CD4-positive, alpha-beta T cell treated with Interleukin-15 for 1 hour (primary cell): ENCODE results near the gene CRYGC.

ENCODE experiments used
- DNase-seq: peaks from one replicate; pipeline ENCODE4 v3.0.0-alpha.2; 2020

Gene CRYGC

DNA sequence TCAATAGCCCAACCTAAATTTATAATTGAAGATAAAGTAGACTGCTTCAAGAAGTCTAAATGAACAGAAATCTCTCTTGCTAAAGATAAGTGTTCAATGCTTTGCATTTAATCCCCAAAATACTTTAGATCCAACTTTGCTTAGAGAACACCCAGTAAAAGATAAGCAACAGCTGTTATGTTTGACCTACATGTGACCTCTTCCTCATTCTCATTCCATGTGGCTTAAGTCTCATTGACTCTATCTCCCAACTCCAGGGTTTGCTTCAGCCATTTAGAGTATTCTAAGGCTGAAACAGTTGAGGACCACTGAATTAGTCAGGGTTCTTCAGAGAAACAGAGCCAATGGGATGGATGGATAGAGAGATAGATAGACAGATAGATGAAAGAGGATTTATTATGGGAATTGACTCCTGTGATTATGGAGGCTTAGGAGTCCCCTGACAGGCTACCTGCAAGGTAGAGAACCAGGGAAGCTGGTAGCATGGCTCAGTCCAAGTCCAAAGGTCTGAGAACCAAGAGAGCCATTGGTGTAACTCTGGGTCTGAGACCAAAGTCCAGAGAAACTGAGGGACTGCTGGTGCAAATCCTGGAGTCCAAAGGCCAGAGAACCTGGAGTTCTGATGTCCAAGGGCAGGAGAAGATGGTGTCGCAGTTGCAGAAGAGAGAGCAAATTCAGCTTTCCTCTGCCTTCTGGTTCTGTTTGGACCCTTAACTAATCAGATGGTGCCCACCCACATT, 37.4 kb downstream of the CRYGC start:
- DNase-seq: no peak

DNA sequence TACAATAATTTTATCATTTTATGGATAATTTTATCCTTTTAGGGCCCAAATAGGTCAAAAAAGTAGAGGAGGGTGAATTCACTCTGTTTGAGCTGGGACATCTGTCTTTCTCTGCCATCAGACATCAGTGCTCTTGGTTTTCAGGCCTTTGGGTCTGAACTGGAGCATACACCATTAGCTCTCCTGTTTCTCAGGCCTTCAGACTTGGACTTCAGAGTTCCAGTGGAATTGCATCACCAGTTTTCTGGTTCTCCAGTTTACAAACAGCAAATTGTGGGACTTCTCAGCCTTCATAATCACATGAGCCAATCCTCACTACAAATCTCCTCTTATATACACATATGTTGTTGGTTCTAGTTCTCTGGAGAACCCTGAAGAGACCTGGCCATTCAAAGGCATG, 39.2 kb downstream of the CRYGC start:
- DNase-seq: no peak

DNA sequence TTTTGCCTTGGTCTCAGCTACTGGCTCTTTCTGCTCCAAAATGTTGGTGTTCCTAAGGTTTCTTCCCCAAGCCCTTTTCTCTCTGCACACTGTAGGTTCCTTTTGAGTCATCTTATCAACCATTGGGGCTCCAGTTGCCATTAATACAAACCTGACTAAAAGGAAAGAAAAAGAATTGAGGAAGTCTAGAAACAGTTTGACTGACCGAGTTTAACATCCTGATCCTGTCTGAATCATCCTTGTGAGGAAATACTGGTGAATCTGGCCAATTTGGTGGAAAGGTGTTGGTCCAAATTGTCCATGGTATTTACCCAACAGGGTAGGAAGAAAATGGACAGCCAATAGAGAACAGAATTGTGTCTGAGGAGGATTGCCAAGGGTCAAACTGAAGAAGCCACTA, 43.6 kb downstream of the CRYGC start:
- no peak for DNase-seq

DNA sequence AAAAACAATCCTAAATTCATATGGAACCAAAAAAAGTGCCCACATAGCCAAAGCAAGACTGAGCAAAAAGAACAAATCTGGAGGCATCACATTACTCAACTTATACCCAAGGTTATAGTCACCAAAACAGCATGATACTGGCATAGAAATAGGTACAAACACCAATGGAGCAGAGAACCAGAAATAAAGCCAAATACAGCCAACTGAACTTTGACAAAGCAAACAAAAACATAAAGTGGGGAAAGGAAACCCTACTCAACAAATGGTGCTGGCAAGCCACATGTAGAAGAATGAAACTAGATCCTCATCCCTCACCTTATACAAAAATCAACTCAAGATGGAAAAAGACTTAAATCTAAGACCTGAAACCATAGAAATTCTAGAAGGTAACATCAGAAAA, 45.8 kb downstream of the CRYGC start:
- no peak for DNase-seq
